ENCODE results near the gene CLUH.
"Not testable (repeated sequence)": the region's sequence is repeated elsewhere in the genome, so short reads cannot be mapped to it uniquely, and the experiment has no call there.

The CLUH gene

DNA sequence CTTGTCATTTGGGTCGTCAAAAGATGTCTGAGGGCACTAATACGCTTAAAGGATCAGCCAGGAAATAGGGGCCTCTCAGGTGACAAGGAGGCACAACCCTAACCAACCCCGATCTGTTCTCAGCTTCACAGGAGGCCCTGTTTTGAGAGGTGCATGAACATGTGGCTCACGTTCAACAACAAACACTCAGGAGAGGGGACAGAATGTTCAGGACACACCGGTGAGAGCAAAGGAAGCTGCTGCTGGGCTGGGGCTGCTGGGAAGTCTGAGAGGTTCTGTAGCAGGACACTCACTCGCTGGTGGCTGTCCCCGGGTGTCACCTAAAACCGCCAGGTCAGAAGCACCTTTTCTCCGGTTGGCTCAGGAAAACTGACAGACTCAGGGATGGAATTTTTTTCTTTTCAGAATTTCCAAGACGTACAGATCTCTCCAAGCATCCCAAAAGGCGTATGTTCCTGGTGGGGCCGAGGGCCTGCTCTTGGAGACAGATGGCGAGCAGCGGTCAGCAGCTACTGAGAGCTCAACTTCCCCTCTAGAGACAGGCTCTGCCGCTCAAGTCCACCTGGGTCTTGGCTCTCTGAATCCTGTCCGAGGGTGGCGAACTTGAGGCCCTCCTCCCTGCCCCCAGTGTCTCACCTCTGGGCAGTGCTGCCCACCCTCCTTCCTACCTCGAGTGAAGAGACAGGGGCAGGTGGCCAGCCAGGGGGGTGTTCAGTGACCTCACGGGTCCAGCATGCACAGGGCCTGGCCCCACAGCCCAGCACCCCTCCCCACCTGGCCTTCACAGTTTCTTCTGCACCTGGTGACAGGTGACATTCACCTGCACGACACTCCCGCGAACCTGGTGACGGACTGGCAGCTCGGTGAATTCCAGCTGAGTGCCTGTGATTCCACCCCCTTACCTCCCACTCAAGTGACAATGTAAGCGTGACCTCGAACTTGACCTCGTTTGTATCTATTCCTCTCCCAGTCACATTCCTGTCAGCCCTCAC lies 22.9 kb downstream of the CLUH start:
- DNase-seq (ENCODE audit: low spot score): no peak

DNA sequence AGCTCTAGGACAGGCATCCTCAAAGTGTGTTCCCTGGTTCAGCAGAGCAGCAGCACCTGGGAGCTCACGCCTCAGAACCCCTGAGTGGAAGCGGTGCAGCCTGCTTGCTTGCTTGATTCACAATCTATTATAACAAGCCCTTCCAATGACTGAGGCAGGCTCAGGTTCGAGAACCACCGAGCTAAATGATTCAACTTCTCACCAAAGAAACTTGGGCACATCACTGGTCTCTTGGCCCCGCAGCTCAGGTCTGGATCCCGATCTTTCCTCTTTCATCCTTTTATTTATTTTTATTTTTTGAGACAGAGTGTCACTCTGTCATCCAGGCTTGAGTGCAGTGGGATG lies 24.5 kb downstream of the CLUH start:
- no peak for DNase-seq (ENCODE audit: low spot score)

DNA sequence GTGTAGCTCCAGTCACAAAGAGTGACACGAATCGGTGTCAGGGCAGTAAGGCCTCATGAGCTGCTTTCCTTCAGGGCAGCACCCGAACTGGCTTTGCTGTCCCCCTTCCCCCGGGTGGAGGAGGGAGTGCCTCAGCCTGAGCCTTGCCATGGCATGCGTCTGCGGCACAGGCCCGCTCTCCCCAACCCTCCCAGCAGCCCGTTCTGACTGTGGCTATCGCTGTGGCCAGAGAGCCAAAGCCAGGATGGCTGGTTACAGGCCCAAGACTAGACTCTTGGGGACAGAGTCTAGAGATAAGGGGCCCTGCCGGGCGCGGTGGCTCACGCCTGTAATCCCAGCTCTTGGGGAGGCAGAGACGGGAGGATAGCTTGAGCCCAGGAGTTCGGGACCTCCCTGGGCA lies 25.9 kb downstream of the CLUH start:
- no peak for DNase-seq (ENCODE audit: low spot score)

DNA sequence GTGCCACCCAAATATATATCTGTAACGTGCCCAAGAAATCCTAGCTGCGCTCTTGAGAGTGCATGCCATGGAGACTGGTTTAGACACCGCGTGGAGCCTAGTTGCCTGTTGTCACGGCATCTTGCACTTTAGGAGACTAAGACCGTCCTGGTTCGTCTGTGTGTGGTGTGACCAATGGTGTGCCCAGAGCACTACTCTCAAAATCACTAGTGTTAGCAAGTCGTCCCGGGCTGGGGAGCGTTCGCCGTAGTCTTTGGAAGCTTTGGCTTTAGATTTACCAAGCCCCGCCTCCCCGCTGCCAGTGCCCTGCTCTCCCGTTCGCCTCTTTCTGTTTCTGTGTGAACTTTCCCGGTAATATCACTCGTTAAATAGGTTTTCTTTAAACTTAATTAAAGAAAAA lies 27.0 kb downstream of the CLUH start:
- no peak for DNase-seq (ENCODE audit: low spot score)

DNA sequence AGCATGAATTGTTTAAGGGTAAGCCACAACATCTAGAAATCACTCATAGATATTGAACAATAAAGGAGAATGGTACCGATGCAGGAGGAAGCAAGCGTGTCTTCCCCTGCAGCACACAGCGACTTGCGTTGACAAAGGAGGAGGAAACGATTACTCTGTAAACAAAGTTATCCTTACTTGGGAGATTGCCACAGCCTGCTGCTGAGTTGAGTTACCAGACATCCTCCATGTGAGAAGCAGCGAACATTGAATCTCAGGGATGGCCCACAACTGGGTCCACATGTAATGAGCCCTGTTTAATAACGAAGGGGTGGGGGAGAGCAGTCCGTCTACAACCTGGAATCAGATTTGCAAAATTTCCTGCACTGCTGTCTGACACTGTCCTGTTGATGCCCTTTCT lies 27.7 kb downstream of the CLUH start:
- DNase-seq (ENCODE audit: low spot score): no peak

DNA sequence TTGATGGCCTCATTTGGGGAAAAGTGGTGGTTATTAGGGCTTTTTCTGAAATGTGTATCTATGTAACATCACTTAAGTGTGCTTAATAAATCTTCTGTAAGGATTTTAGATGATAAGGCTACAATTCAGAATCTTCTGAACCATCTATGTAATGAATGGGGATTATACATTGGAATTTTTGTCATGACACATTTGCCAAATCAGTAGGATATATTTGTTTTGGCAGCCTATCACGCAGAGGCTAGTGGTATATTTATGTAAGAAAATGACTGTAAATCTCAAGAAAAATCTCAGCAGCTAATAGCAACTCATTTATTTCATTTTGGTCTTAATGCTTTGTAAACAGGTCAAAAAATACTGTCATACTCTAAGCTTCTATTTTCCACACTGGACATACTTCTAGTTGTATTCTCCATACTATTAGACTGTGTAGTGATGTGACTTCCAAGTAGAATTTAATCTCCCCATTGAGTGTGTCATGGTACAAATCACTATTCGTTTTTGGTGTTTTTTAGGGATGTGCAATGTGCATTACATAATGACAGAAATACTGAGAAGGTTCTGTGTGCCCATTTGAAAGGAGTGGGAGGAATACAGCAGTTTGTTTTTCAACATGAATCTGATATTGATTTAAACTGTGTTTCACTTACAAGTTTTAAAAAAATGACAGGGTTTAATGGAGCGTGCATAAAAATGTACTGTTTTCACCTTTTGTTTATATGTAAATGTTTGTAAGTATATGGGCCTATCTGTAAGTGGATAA lies 29.2 kb downstream of the CLUH start:
- DNase-seq (ENCODE audit: low spot score): no peak

DNA sequence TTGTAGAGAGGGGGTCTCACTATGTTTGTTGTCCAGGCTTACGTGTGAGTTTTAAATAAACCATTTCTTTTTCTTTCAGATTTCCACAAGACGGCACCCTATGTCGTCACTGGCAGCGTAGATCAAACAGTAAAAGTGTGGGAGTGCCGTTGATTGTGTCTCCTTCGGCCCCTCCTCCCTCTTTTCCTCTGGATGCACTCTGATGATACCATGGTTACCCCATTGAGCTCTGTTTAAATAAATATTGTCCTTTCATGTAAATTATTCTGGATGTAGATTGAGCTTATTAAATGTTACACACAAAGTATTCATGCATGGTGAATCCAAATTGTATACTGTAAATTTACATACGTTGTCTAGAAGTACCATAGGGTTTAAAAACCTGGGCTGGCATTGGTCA lies 29.9 kb downstream of the CLUH start:
- DNase-seq (ENCODE audit: low spot score): no peak

DNA sequence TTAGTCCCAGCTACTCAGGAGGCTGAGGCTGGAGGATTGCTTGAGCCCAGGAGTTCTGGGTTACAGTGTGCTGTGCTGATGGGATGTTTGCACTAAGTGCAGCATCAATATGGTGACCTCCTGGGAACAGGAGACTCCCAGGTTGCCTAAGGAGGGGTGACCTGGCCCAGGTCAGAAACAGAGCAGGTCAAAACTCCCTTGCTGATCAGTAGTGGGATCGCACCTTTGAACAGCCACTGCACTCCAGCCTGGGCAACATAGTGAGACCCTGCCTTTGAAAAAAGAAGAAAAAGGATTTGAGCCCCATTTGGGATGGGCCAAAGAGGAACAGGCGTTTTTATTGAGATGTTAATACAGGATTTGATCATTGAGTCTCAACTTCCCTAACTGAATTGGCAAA lies 30.6 kb downstream of the CLUH start:
- no peak for DNase-seq (ENCODE audit: low spot score)

DNA sequence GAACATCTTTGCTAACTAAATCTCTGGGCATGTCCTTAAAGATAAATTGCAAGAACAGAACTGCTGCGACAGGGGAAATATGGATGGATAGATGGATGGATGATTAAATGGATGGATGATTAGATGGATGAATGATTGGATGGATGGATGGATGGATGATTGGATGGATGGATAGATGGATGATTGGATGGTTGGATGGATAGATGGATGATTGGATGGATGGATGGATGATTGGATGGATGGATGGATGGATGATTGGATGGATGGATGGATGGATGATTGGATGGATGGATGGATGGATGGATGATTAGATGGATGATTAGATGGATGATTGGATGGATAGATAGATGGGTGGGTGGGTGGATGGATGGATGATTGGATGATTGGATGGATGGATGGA lies 32.3 kb downstream of the CLUH start:
- DNase-seq (ENCODE audit: low spot score): not testable (repeated sequence)

DNA sequence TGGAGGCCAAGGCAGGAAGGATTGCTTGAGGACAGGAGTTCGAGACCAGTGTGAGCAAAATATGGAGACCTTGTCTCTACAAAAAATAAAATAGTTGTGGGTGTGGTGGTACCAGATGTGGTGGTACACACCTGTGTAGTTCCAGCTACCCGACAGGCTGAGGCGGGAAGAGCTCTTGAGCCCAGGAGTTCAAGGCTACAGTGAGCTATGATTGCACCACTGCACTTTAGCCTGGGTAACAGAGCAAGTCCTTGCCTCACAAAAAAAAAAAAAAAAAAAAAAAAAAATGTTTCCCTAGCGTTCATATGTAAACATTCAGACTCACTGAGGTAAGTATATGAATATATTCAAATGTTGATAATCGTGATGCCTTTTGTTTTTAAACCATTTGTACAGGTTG lies 39.5 kb downstream of the CLUH start:
- DNase-seq (ENCODE audit: low spot score): no peak

DNA sequence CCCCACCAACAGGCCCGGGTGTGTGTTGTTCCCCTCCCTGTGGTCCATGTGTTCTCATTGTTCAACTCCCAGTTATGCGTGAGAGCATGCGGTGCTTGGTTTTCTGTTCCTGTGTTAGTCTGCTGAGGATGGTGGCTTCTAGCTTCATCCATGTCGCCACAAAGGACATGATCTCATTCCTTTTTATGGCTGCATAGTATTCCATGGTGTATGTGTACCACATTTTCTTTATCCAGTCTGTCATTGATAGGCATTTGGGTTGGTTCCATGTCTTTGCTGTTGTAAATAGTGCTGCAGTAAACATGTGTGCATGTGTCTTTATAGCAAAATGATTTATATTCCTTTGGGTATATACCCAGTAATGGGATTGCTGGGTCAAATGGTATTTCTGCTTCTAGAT lies 51.2 kb downstream of the CLUH start:
- not testable (repeated sequence) for DNase-seq (ENCODE audit: low spot score)

DNA sequence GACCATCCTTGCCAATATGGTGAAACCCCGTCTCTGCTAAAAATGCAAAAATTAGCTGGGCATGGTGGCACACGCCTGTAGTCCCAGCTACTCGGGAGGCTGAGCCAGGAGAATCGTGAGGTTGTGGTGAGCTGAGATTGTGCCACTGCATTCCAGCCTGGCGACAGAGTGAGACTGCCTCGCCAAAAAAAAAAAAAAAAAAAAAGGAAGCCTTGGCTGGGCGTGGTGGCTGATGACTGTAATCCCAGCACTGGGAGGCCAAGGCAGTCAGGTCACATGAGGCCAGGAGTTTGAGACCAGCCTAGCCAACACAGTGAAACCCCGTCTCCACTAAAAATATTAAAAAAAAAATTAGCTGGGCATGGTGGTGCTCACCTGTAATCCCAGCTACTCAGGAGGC lies 52.2 kb downstream of the CLUH start:
- DNase-seq (ENCODE audit: low spot score): not testable (repeated sequence)

DNA sequence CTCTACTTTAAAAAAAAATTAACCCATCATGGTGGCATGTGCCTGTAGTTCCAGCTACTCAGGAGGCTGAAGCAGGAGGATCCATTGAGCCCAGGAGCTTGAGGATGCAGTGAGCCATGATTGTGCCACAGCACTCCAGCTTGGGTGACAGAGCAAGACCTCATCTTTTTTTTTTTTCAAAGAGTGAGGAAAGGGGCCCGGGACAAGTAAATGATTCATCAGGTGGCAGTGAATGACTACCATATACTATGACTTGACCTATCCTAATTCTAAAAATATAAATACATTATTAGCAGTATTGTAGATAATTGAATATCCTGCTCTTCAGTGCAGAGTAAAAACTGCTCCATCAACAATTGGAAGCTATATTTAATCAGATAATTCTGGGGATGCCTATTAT lies 55.3 kb downstream of the CLUH start:
- DNase-seq (ENCODE audit: low spot score): no peak

DNA sequence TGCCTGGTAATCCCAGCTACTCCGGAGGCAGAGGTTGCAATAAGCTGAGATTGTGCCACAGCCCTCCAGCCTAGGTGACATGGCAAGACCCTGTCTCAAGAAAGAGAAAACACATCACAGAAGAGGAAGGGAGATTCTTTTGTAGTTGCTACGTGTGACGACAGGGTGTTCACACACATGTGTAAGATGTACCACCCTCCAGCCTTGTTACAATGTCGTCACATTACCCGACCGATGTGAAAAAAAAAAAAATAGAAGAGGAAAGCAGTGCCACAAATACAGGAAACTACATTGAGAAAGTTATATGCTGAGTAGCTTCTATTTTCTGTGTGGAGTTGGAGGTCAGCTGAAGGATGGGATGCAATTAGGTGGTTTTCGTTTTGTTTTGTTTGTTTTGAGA lies 56.0 kb downstream of the CLUH start:
- no peak for DNase-seq (ENCODE audit: low spot score)

DNA sequence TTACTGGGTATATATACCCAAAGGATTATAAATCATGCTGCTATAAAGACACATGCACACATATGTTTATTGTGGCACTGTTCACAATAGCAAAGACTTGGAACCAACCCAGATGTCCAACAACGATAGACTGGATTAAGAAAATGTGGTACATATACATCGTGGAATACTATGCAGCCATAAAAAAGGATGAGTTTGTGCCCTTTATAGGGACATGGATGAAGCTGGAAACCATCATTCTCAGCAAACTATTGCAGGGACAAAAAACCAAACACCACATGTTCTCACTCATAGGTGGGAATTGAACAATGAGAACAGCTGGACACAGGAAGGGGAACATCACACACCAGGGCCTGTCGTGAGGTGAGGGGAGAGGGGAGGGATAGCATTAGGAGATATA lies 58.7 kb downstream of the CLUH start:
- not testable (repeated sequence) for DNase-seq (ENCODE audit: low spot score)

DNA sequence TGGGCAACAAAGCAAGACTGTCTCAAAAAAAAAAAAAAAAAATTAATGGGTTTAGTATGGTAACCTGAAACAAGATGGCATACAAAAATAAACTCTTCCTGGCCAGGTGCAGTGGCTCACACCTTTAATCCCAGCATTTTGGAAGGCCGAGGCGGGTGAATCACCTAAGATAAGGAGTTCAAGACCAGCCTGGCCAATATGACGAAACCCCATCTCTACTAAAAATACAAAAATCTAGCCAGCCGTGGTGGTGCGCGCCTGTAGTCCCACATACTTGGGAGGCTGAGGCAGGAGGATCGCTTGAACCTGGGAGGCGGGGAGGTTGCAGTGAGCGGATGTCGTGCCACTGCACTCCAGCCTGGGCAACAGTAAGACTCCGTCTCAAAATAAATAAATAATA lies 62.4 kb downstream of the CLUH start:
- DNase-seq (ENCODE audit: low spot score): no peak

DNA sequence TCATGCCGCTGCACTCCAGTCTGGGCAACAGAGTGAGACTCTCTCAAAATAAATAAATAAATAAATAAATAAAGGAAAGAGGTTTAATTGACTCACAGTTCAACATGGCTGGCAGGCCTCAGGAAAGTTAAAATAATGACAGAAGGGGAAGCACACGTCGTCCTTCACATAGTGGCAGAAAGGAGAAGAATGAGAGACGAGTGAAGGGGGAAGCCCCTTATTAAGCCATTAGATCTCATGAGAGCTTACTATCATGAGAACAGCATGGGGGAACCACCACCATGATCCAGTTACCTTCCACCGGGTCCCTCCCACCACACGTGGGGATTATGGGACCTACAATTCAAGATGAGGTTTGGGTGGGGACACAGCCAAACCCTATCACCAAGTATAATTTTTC lies 63.6 kb downstream of the CLUH start:
- DNase-seq (ENCODE audit: low spot score): no peak

DNA sequence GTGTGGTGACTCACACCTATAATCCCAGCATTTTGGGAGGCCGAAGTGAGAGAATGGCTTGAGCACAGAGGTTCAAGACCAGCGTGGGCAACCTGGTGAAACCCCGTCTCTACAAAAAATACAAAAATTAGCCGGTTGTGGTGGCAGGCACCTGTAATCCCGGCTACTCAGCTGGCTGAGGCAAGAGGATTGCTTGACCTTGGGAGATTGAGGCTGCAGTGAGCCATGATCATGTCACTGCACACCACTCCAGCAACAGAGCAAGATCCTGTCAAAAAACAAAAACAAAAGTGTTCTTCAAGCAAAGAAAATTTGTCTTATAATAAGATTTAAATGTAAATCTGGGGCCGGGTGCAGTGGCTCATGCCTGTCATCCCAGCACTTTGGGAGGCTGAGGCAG lies 66.6 kb downstream of the CLUH start:
- no peak for DNase-seq (ENCODE audit: low spot score)
